H1 (cell line): Measurements from ENCODE around the gene LAMB1. TPM values are rescaled to one million over a fixed set of nuclear protein-coding genes. Genes with fewer than 3 reads are reported as not detected.

Experiments
- CTCF ChIA-PET: fragments of 300-600 bp; sonication (Branson Sonifier 250); formaldehyde crosslinking; loops from one replicate; lab custom pipeline; 2021; ENCODE audit not compliant: partially characterized antibody; lab: Charles Lee
- POLR2A ChIA-PET: fragments of 300-600 bp; sonication (Branson Sonifier 250); formaldehyde crosslinking; loops from one replicate; lab custom pipeline; 2021; ENCODE audit warnings: inconsistent platforms; ENCODE audit not compliant: partially characterized antibody; lab: Charles Lee
- DNase-seq, 2 experiments: peaks; one replicate each; pipeline versions ENCODE4 v3.0.0 to v3.0.0-alpha.2; 2010 to 2022; ENCODE audit warnings: low spot score in 2 of 2, low read depth in 1 of 2, mixed read lengths in 1 of 2
- FAIRE-seq: peaks from 2 replicates; lab custom pipeline; 2011; peaks lifted over from hg19 to GRCh38; lab: Jason Lieb, UNC
- H2AFZ ChIP-seq: 2 replicates; pipeline ENCODE4 v1.8.1; 2012; ENCODE audit warnings: low read length, inconsistent platforms
- H2AK5ac ChIP-seq: 2 replicates; pipeline ENCODE4 v1.6.1; 2013; ENCODE audit warnings: low read depth, low read length
- H2BK120ac ChIP-seq: replicated peaks from 2 replicates; pipeline ENCODE3; 2013; ENCODE audit warnings: low read depth, low read length, inconsistent platforms
- H2BK12ac ChIP-seq: 2 replicates; pipeline ENCODE4 v1.6.1; 2013; ENCODE audit warnings: low read depth, low read length
- H2BK15ac ChIP-seq: 2 replicates; pipeline ENCODE4 v1.6.1; 2013; ENCODE audit warnings: low read length
- H2BK20ac ChIP-seq: 2 replicates; pipeline ENCODE4 v1.6.1; 2013; ENCODE audit warnings: low read length
- H2BK5ac ChIP-seq: 2 replicates; pipeline ENCODE4 v1.6.1; 2013; ENCODE audit warnings: low read depth, low read length
- H3K14ac ChIP-seq: 2 replicates; pipeline ENCODE4 v1.6.1; 2013; ENCODE audit warnings: inconsistent platforms; ENCODE audit not compliant: insufficient read length
- H3K18ac ChIP-seq: 2 replicates; pipeline ENCODE4 v1.6.1; 2013; ENCODE audit warnings: low read length; ENCODE audit errors: extremely low read depth
- H3K23ac ChIP-seq: 2 replicates; pipeline ENCODE4 v1.6.1; 2013; ENCODE audit warnings: inconsistent platforms; ENCODE audit not compliant: insufficient read length
- H3K23me2 ChIP-seq: 2 replicates; pipeline ENCODE4 v1.6.1; 2013; ENCODE audit warnings: low read depth, low read length
- H3K27ac ChIP-seq: 2 replicates; pipeline ENCODE4 v1.6.1; 2011; ENCODE audit warnings: low read depth, low read length, inconsistent platforms
- H3K27me3 ChIP-seq, 4 experiments: replicated peaks in 1 of 4; 1 replicate in 1 of 4; 2 replicates in 3 of 4; pipeline versions ENCODE4 v1.6.1 to v1.8.1; 2011 to 2013; ENCODE audit warnings: low read length in 3 of 4, mild to moderate bottlenecking in 3 of 4, inconsistent platforms in 2 of 4, mixed read lengths in 2 of 4, moderate library complexity in 1 of 4; ENCODE audit not compliant: control insufficient read depth in 3 of 4, insufficient read depth in 3 of 4; ENCODE audit errors: extremely low read depth in 1 of 4
- H3K36me3 ChIP-seq, 4 experiments: 2 replicates each; pipeline versions ENCODE4 v1.6.1 to v1.8.1; 2011 to 2013; ENCODE audit warnings: mild to moderate bottlenecking in 4 of 4, low read length in 3 of 4, moderate library complexity in 2 of 4, control low read depth in 1 of 4, inconsistent platforms in 1 of 4; ENCODE audit not compliant: insufficient read depth in 4 of 4, control insufficient read depth in 2 of 4
- H3K4ac ChIP-seq: replicated peaks from 2 replicates; pipeline ENCODE3; 2013; ENCODE audit warnings: low read length, low read depth, mixed read lengths, inconsistent platforms; ENCODE audit not compliant: insufficient read length
- H3K4me1 ChIP-seq, 4 experiments: replicated peaks in 1 of 4; 1 replicate in 1 of 4; 2 replicates in 3 of 4; pipeline versions ENCODE4 v1.6.1 to v1.8.1; 2011 to 2013; ENCODE audit warnings: low read length in 3 of 4, inconsistent platforms in 2 of 4, mixed read lengths in 1 of 4; ENCODE audit not compliant: insufficient read depth in 4 of 4, control insufficient read depth in 3 of 4
- H3K4me2 ChIP-seq, 2 experiments: 2 replicates each; pipeline versions ENCODE4 v1.6.1 to v1.8.1; 2011 to 2013; ENCODE audit warnings: low read depth in 2 of 2, low read length in 2 of 2, control low read depth in 1 of 2, inconsistent platforms in 1 of 2, mild to moderate bottlenecking in 1 of 2; ENCODE audit not compliant: insufficient read depth in 1 of 2
- H3K4me3 ChIP-seq, 4 experiments: fragments of 200-600, 300-600 bp in 1 of 4; sonication (generic), shearing (Covaris generic), sonication (Bioruptor Twin) in 1 of 4; 2 replicates each; pipeline versions ENCODE4 v1.5.1 to v1.8.1; 2011 to 2016; ENCODE audit warnings: low read length in 4 of 4, low read depth in 3 of 4, control low read depth in 2 of 4, inconsistent platforms in 2 of 4, mild to moderate bottlenecking in 2 of 4, mixed read lengths in 1 of 4, moderate library complexity in 1 of 4; ENCODE audit not compliant: insufficient read depth in 2 of 4; ENCODE audit errors: extremely low read depth in 1 of 4
- H3K56ac ChIP-seq: replicated peaks from 2 replicates; pipeline ENCODE3; 2013; ENCODE audit warnings: low read depth, mild to moderate bottlenecking, mixed read lengths, low read length, inconsistent platforms; ENCODE audit not compliant: insufficient read length
- H3K79me1 ChIP-seq: 2 replicates; pipeline ENCODE4 v1.6.1; 2013; ENCODE audit warnings: low read depth, low read length, control low read depth
- H3K79me2 ChIP-seq, 2 experiments: 2 replicates each; pipeline versions ENCODE4 v1.6.1 to v1.8.1; 2012 to 2013; ENCODE audit warnings: low read length in 2 of 2, mild to moderate bottlenecking in 2 of 2, inconsistent platforms in 1 of 2; ENCODE audit not compliant: insufficient read depth in 2 of 2, control insufficient read depth in 1 of 2
- H3K9ac ChIP-seq, 4 experiments: replicated peaks in 1 of 4; 1 replicate in 1 of 4; 2 replicates in 3 of 4; pipeline versions ENCODE4 v1.6.1 to v1.8.1; 2011 to 2013; ENCODE audit warnings: low read depth in 3 of 4, low read length in 3 of 4, control low read depth in 2 of 4, mild to moderate bottlenecking in 2 of 4, moderate library complexity in 2 of 4, inconsistent platforms in 1 of 4; ENCODE audit errors: extremely low read depth in 1 of 4
- H3K9me3 ChIP-seq, 2 experiments: 2 replicates each; pipeline versions ENCODE4 v1.6.1 to v1.8.1; 2012 to 2013; ENCODE audit warnings: mild to moderate bottlenecking in 2 of 2, moderate library complexity in 2 of 2, control low read depth in 1 of 2, inconsistent platforms in 1 of 2, low read depth in 1 of 2, low read length in 1 of 2, mixed read lengths in 1 of 2; ENCODE audit not compliant: insufficient read depth in 2 of 2
- H4K20me1 ChIP-seq, 2 experiments: replicated peaks in 1 of 2; 2 replicates each; pipeline versions ENCODE3 to v1.8.1; 2011 to 2013; ENCODE audit warnings: inconsistent platforms in 2 of 2, low read length in 2 of 2, mild to moderate bottlenecking in 1 of 2; ENCODE audit not compliant: insufficient read depth in 2 of 2, control insufficient read depth in 1 of 2
- H4K5ac ChIP-seq: 2 replicates; pipeline ENCODE4 v1.6.1; 2013; ENCODE audit warnings: low read length, low read depth, mixed read lengths, inconsistent platforms; ENCODE audit not compliant: insufficient read length
- H4K8ac ChIP-seq: 2 replicates; pipeline ENCODE4 v1.8.0; 2013; ENCODE audit warnings: mild to moderate bottlenecking, moderate library complexity, low read length, inconsistent platforms; ENCODE audit not compliant: insufficient read depth; ENCODE audit errors: extremely low read depth
- H4K91ac ChIP-seq: replicated peaks from 2 replicates; pipeline ENCODE3; 2013; ENCODE audit warnings: low read length, mixed read lengths, inconsistent platforms; ENCODE audit not compliant: insufficient read length
- CTBP2 ChIP-seq: IDR thresholded peaks from 2 replicates; pipeline ENCODE4 v1.7.0; 2011; ENCODE audit warnings: borderline replicate concordance, mild to moderate bottlenecking, moderate library complexity, mixed read lengths, low read length; ENCODE audit not compliant: insufficient read depth, insufficient read length
- EP300 ChIP-seq, 2 experiments: IDR thresholded peaks; 1 replicate in 1 of 2; 2 replicates in 1 of 2; pipeline ENCODE4 v1.6.1; 2011 to 2012; ENCODE audit warnings: low read depth in 2 of 2, low read length in 2 of 2, mild to moderate bottlenecking in 2 of 2, borderline replicate concordance in 1 of 2, inconsistent platforms in 1 of 2, moderate library complexity in 1 of 2
- GABPA ChIP-seq: IDR thresholded peaks from 2 replicates; pipeline ENCODE4 v1.6.1; 2011; ENCODE audit warnings: mild to moderate bottlenecking, low read length, moderate library complexity, borderline replicate concordance; ENCODE audit not compliant: insufficient read depth
- KDM5A ChIP-seq: fragments of 200-600 bp; IDR thresholded peaks from 2 replicates; pipeline ENCODE4 v1.7.1; 2012; ENCODE audit warnings: mild to moderate bottlenecking, low read length, inconsistent platforms, mixed read lengths
- PHF8 ChIP-seq: fragments of 200-600 bp; sonication (generic); conservative IDR thresholded peaks from 2 replicates; pipeline ENCODE4 v1.7.1; 2012; ENCODE audit warnings: low read depth, mild to moderate bottlenecking, inconsistent platforms, low read length, moderate library complexity
- POLR2A ChIP-seq, 2 experiments: IDR thresholded peaks; 1 replicate in 1 of 2; 2 replicates in 1 of 2; pipeline ENCODE4 v1.6.1; 2011; ENCODE audit warnings: low read depth in 2 of 2, low read length in 2 of 2, mild to moderate bottlenecking in 2 of 2; ENCODE audit errors: control extremely low read depth in 1 of 2
- RBBP5 ChIP-seq: IDR thresholded peaks from 2 replicates; pipeline ENCODE4 v1.7.1; 2012; ENCODE audit warnings: low read depth, mild to moderate bottlenecking, inconsistent platforms, low read length, moderate library complexity, borderline replicate concordance
- SP1 ChIP-seq: IDR thresholded peaks from 2 replicates; pipeline ENCODE4 v1.6.1; 2011; ENCODE audit warnings: low read depth, low read length
- SP4 ChIP-seq: IDR thresholded peaks from 2 replicates; pipeline ENCODE4 v1.6.1; 2012; ENCODE audit warnings: low read length, inconsistent platforms
- SRF ChIP-seq: IDR thresholded peaks from 2 replicates; pipeline ENCODE4 v1.6.1; 2011; ENCODE audit warnings: mild to moderate bottlenecking, low read depth, low read length, moderate library complexity
- TBP ChIP-seq: IDR thresholded peaks from 2 replicates; pipeline ENCODE4 v1.6.1; 2011; ENCODE audit warnings: low read depth, low read length, improper control_type of control experiment
- WGBS, 2 experiments: shearing (Covaris generic) in 1 of 2; methylation state at CpG; one replicate each; pipeline versions ENCODE4 v1.1.6 to v1.1.7; 2013 to 2015; ENCODE audit warnings: low lambda C conversion rate in 2 of 2, mixed read lengths in 2 of 2, inconsistent platforms in 1 of 2, low coverage in 1 of 2, missing lambda C conversion rate in 1 of 2; ENCODE audit not compliant: insufficient replicate concordance in 2 of 2, insufficient coverage in 1 of 2, insufficient read length in 1 of 2; ENCODE audit errors: extremely low coverage in 1 of 2, missing lambda C conversion rate in 1 of 2; 5-methylcytosine and 5-hydroxymethylcytosine counted together
- polyA plus RNA-seq, 7 experiments: library from polyadenylated mRNA; depleted of rRNA in 3 of 7; stranded (reverse) in 5 of 7; unstranded in 2 of 7; fragments of >200 nt in 5 of 7; fragments of 200-250 nt in 2 of 7; gene quantifications; 1 replicate in 5 of 7; 2 replicates in 1 of 7; 4 replicates in 1 of 7; pipeline versions ENCODE4 v1.2.1 to v1.2.3, GENCODE V29; 2011 to 2013; ENCODE audit warnings: missing spikeins in 2 of 7, mixed read lengths in 2 of 7
- total RNA-seq: library from RNA; stranded (reverse); fragmentation: NEBNext Ultra II Directional; extraction: Animal tissue kit (Norgen Biotek cat#: 25700); gene quantifications from 2 replicates; pipeline ENCODE4 v1.2.1, GENCODE V29; 2021

The LAMB1 gene
- total and polyA plus RNA-seq, 2 of the 8 experiments (the other 6 are each of a cell fraction or from before 2014, with no cell fraction given) = 31.9 to 38.5 TPM

DNA sequence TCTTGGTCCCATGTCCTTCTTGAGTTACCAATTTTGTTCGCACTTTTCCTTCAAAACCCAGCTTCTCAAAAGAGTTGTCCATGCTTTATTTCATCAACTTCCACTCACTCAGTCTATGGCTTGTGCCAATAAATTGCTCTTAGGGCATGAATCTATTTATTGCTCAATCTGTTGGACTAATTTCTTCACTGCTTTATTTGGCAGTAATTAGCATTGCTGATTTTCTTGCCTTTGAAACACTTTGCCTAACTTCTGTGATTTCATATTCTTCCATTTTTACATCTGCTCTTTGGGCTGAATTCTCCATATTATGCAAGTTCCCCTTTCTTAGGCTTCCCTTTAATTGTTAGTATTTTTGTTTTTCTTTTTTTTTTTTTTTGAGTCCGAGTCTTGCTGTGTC lies 95.2 kb downstream of the LAMB1 start:
- WGBS, 2 experiments = 88% methylated on average over 1 of the region's 2 CpGs; no CpG with 5 or more reads in 1 of the 2 experiments
- H2BK12ac ChIP-seq = no peak overlapping the region
- H3K14ac ChIP-seq = no peak overlapping the region
- DNase-seq (no peak), FAIRE-seq (no peak)
- 0 out of 4 replicates have a peak, but pooled peaks cover 0 to 2% of the 10 kb centered on the region in 2 experiments for H3K79me2 ChIP-seq
- no peak overlapping the region for H4K91ac ChIP-seq
- no peak overlapping the region for H2BK20ac ChIP-seq
- H3K23ac ChIP-seq = no peak overlapping the region
- H3K4me1 ChIP-seq = no peaks in the 10 kb centered on the region
- no peaks in the 10 kb centered on the region for H3K9me3 ChIP-seq
- no peak overlapping the region for H3K56ac ChIP-seq
- ChIA-PET POLR2A (no interaction called here), CTCF (interaction anchor here (1.4 kb wide), 1 partner anchor 9 kb away, joined by 3 read pairs; no protein-coding TSS in a partner anchor)
- H3K79me1 ChIP-seq = no peaks in the 10 kb centered on the region
- H3K4ac ChIP-seq = no peak overlapping the region
- no peak overlapping the region for H2BK15ac ChIP-seq
- H3K36me3 ChIP-seq = peaks cover 8 to 67% (median 25%) of the 10 kb centered on the region in 4 experiments; a peak in 7 of 8 replicates
- no peak overlapping the region for H4K8ac ChIP-seq
- no peaks in the 10 kb centered on the region for H3K23me2 ChIP-seq
- no peak overlapping the region for H3K9ac ChIP-seq
- H2BK5ac ChIP-seq = no peak overlapping the region
- H2AFZ ChIP-seq = no peak overlapping the region
- H3K4me3 ChIP-seq = no peak overlapping the region
- H2AK5ac ChIP-seq = no peak overlapping the region
- H3K4me2 ChIP-seq = no peak overlapping the region
- H4K5ac ChIP-seq = no peak overlapping the region
- H3K18ac ChIP-seq = no peak overlapping the region
- H2BK120ac ChIP-seq = no peak overlapping the region
- H4K20me1 ChIP-seq = peaks cover 0 to 1% of the 10 kb centered on the region in 2 experiments
- TF ChIP-seq RBBP5 (no peak), EP300 (IDR thresholded peaks at IDR 0.05; ENCODE audit: borderline replicate concordance in 1 of 2, low read depth in 2 of 2, low read length in 2 of 2) (no peak), SP1 (no peak), PHF8 (no peak), KDM5A (no peak), CTBP2 (no peak), GABPA (no peak), TBP (no peak), SP4 (no peak), POLR2A (IDR thresholded peaks at IDR 0.05; ENCODE audit: control extremely low read depth in 1 of 2, low read depth in 2 of 2, low read length in 2 of 2) (no peak), SRF (no peak)
- TF ChIP-seq, all 59 proteins: peak for 0
- Histone ChIP-seq H3K27me3 (no peaks in the 10 kb centered on the region), H3K27ac (no peak overlapping the region)
